ENCODE data around the gene RPL27A.

DNA sequence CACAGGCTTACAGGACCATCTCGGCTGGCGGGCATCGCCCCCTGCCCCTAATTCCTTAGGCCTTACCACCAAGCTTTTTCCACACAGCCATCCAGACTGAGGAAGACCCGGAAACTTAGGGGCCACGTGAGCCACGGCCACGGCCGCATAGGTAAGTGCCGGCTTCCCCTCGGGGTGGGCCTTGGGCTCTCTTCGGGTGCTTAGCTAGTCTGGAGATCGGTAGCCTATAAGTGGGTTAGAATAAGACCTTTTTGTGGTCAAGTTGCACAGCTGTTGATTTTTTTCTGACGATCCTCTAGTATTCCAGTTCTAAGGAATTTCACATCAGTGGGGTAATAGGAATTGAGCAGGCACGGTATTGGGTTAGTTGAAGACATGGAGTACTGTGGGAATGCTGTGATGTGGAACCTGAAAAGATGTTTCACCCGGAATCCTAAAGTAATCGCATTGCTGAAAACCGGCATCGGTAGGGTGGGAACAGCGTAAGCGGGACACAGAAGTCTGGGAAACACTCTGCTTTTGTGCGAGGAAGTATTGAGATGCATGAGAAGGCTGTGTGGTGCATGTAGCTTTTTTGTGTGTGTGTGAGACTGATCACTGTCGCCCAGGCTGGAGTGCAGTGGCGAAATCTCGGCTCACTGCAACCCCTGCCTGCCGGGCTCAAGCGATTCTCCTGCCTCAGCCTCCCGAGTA lies 669 bp downstream of the RPL27A start:
- TF ChIP-seq, protein P1, sequence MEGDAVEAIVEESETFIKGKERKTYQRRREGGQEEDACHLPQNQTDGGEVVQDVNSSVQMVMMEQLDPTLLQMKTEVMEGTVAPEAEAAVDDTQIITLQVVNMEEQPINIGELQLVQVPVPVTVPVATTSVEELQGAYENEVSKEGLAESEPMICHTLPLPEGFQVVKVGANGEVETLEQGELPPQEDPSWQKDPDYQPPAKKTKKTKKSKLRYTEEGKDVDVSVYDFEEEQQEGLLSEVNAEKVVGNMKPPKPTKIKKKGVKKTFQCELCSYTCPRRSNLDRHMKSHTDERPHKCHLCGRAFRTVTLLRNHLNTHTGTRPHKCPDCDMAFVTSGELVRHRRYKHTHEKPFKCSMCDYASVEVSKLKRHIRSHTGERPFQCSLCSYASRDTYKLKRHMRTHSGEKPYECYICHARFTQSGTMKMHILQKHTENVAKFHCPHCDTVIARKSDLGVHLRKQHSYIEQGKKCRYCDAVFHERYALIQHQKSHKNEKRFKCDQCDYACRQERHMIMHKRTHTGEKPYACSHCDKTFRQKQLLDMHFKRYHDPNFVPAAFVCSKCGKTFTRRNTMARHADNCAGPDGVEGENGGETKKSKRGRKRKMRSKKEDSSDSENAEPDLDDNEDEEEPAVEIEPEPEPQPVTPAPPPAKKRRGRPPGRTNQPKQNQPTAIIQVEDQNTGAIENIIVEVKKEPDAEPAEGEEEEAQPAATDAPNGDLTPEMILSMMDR (IDR thresholded peaks at IDR 0.05), result no peak
- no peak for TF ChIP-seq POLR2A (IDR thresholded peaks at IDR 0.05)
